IPS-11a (cell line): ENCODE measurements around the gene UVRAG.

Experiments
- H3K4me3 ChIP-seq: one replicate; pipeline ENCODE4 v1.5.1; 2013; ENCODE audit warnings: low read depth, low read length, control low read depth

The UVRAG gene

DNA sequence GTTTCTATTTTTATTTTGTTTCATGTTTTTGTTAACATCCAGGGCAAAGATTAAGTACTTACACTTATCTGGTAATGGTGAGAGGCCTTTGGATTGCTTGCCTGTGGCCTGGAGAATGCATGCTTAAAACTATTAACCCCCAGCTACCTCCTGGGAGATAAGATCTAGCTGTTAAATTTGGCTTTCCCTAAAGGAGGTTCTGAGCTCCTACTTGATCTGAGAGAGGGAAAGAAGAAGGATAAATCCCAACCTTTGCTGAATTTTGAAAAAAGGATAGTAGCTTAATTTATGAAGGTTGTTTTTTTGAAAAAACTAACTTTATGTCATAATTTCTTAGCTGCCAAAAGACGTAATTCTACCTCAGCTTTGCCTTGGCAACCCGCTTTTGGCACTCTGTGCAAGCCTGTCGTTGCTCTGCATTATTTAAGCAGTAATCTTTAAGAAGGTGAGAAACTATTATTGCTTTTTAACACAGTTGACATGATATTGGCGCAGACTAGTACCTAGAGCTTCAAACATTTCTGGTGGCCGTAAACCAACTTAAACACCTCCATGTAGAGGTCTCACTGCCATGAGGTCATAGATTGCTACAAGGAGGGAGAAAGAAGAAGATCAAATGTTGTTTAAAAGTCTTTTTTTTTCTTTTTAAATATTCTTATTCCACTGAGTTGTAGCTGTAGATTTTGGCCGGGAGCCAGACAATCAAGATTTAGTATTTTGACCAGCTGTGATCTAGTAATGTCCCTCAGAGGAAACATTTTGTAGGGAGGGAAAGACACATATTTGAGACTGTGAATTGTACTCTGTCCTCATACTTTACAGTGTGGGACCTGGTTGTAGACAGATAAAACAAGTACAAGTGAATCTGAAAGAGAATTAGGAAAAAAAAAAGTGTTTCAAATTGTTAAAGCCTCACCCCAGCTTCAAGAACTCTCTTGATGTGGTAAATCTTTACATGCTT lies 316.9 kb downstream of the UVRAG start:
- no peak overlapping the region for H3K4me3 ChIP-seq

DNA sequence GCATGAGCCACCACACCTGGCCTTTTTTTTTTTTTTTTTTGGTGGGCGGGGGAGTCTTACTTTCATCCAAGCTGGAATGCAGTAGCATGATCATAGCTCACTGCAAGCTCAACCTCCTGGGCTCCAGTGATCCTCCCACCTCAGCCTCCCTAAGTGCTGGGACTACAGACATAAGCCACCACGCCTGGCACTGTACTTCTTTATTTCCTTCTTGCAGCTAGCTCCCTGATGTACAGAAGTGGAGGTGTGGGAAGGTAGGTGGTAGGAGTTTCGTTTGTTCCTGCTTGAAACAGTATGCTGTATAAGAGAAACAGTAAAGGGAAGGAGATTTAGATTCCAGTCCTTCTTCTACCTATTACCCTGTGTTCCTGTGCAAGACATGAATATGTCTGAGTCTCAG lies 319.2 kb downstream of the UVRAG start:
- H3K4me3 ChIP-seq = no peak overlapping the region

DNA sequence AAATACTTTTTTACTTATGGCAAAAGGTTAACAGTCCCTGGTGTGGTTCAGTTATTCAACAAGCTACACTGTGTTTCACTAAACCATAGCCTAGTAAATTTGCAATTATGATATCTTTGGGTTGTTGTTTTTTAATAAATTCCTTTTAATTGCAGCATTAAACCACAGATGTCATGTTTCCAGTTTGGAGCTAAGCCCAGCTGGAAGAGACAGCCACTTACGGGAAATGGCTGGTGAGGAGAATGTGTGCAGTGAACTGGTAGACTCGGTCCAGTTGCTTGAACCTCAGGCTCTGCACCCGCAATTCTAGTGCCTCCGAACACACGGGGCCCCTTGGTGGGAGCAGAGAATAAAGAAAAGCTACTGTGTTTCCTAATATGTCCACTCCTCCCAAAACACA lies 320.5 kb downstream of the UVRAG start:
- no peak overlapping the region for H3K4me3 ChIP-seq

DNA sequence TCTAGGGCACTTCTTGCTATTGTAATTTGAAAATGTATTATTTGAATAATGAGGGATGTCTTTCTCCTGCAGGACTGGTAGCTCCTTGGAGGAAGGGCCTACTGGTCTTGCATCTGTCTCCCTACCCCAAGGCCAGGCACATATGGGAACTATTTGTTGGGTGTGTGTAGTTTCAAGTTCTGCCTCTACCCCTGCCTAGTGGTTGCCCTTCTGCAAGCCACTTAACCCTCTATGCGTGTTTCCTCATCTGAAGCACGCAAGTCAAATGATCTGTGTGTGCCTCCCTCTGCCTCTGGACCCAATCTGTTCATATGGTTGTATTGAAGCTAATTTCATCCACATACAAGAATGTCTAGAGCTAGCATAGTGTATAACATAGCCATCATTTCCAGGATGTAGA lies 324.3 kb downstream of the UVRAG start:
- no peak overlapping the region for H3K4me3 ChIP-seq

DNA sequence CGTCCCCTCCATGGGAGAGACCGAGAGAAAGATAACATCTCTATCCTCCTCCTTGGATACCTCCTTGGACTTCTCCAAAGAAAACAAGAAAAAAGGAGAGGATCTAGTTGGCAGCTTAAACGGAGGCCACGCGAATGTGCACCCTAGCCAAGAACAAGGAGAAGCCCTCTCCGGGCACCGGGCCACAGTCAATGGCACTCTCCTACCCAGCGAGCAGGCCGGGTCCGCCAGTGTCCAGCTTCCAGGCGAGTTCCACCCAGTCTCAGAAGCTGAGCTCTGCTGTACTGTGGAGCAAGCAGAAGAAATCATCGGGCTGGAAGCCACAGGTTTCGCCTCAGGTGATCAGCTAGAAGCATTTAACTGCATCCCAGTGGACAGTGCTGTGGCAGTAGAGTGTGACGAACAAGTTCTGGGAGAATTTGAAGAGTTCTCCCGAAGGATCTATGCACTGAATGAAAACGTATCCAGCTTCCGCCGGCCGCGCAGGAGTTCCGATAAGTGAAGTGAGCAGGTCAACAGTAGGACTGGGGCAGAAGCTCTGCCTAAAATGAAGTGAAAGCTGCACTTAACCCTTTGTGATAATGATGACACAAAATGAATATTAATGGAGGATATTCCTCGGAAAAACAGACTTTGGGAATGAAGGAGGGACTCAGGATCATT lies 326.0 kb downstream of the UVRAG start:
- no peak overlapping the region for H3K4me3 ChIP-seq

DNA sequence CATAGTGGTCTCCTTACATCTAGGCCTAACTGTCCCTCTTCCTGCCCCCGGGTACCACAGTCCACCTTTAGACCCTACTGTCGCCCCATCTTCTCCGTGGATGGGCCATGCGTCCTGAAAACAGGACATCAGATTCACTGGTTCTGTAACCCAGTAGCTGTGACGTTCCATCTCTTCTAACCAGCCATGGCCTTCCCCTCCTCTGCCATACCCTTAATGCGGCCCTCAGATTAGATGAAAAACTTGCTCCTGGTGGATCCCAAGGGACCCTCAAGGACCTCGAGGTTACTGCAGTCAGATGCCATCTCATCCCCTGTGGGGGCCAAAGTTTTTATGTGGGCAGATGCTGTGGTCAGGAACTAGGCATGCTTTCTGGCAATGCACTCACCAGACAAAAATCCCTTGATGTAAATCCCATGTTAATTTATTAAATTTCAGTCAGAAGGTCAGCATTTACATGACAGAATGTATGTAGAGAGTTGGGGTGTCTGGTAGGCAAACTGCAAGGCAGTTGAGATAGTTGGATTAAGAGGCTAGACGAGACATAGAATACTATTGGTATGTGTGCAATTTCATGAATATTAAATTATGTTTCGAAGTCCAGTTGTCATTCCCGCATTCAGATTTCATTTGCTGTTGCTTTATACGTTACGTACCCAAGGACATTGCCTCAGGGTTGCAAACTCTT lies 327.0 kb downstream of the UVRAG start:
- no peak overlapping the region for H3K4me3 ChIP-seq

DNA sequence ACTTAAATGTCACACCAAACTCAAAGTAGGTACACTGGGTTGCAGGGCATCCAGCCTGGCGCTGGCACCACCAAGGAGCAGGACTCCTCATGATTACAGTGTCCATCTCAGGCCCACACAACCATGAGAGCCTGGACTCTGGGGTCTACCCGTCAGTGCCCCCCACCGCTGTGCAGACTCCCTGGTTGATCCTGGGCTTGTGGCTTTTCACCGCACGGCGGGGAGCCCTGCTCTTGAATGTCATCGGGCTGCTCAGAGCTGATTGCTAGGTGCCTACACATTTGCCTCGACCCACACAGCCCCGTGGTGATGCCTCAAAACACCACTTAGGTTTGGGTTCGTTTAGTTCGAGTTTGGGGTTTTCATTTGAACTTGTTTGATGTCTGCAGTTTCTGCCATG lies 328.3 kb downstream of the UVRAG start:
- no peak overlapping the region for H3K4me3 ChIP-seq

DNA sequence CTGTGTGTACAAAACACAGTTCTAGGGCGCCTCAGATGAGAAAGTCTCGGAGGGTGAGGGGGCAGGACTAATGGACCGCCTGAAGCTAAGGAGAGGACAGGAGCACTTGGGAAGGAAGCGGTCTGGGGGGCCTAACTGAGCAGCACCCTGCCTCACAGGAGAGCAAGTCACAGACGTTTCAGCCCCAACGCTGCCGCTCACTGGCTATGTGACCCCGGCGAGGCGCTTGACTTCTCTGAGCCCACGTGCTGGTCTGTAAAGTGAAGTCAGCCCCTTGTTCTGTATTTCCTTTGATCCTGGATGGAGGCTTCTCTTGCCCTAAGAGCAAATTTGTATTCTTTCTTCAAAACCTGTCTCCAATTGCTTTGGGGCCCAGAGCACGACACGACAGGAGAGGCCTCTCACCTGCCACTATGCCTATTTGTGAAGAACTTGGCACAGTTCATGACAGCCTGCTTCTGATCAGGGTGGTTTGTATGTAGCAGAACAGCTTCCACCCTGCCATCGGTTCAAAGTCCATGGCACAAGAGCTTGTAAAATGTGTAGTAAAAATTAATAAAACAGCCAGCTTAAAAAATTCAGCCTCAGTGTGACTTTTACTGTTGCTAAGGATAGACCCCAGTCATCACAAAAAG lies 332.2 kb downstream of the UVRAG start:
- H3K4me3 ChIP-seq = no peak overlapping the region

DNA sequence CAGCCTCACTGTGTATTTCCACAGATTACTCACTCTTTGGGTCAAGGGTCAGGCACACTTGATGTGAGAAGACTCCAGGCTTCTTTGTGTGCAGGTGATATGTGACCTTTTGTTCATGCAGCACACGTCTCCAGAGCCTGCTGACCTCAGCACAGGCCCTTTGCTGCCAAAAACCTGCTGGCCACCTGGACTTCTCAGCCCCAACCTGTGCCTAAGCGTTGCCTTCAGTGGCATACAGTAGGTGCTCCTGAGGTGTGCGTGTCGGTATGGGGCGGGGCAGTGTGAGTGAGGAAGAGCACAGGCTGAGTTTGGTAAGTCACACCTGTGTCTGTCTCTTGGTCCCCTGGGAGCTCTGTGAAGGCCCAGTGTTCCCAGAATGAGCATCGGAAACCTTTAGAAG lies 333.2 kb downstream of the UVRAG start:
- H3K4me3 ChIP-seq = no peak overlapping the region

DNA sequence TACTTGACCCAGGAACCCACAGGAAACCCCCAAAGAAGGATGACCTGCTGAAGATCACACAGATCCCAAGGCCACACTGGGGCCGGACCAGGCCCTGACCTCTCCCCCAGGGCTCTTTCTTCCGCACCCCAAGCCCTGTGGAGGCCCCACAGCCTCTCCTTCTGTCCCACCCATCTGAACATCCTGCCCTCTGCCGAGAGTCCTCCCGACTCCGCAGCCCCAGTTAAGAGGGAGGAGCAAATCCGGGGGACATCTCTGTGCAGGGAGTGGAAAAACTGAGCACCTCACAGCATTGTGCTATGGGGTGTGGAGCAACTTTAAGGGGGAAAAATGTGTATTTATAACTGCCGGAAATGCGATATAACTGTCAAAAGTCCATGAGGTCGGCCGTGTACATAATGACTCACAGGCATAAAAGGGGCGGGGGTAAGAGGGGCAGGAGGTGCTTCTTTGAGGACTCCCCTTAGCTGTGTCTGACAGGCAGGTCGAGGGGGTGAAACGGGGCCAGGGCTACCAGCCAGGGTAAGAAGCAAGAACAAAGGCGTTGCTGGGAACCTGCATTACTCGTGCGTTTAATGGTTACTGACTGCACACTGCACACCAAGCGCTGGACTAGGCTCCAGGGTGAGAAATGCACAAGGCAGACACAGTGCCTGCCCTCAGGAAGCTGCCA lies 334.1 kb downstream of the UVRAG start:
- no peak overlapping the region for H3K4me3 ChIP-seq

DNA sequence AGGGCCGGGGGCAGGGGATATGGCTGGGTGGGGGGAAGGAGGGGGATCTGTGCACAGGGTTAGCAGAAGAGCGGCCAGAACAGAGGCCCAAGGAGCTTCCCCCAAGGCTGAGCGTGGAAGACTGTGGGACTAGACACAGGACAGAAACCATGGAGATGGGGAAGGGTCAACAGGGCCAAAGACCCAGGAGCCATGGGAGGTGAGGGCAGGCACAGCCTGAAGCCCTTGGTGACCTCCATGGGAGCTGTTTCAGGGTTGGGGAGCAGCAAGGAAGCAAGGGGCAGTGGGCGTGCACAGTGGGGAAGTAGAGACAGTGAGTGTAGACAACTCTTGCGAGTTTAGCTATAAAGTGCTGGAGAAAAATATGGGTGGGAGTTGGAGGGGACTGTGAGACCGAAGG lies 334.7 kb downstream of the UVRAG start:
- H3K4me3 ChIP-seq = no peak overlapping the region

DNA sequence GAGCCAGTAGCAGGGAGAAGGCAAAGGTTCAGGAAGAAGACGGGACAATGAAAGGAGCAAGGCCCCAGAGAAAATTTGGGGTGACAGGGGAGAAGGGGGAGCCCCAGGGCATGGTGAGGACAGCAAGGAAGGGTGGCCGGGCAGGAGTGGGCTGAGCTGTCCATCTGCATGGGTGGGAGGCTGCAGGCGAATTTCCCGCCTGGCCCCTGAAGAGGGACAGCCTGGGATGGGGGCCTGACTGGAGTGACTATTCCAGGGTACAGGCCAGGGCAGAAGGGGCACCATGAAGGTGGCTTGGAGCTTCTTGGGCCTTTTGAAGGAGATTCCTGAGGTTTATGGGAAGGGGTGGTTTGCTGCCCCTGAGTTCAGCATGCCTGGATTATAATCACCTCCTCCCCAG lies 335.1 kb downstream of the UVRAG start:
- H3K4me3 ChIP-seq = no peak overlapping the region

DNA sequence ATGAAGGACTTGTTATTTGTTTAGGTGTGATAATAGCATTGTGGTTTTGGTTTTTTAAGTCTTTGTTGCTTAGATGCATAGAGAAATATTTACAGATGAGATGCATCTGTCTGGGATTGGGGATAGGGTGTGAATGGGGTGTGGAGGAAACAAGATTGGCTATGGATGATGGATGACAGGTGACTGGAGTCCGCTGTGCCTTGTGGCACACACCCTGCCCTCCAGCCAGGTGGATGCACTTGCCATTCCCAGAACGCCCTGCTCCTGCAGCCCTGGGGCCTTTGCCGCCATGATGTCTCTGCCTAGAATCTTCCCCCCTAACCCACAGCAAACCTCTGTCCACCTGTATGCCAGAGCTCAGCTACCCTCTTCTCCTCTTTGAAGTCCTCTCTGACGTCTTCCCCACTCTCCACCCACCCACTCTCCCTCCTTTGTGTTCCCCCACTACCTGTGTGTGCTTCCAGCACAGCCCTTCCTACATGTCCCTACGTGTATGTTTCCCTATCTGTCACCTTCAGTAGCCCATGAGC lies 336.6 kb downstream of the UVRAG start:
- H3K4me3 ChIP-seq = no peak overlapping the region

DNA sequence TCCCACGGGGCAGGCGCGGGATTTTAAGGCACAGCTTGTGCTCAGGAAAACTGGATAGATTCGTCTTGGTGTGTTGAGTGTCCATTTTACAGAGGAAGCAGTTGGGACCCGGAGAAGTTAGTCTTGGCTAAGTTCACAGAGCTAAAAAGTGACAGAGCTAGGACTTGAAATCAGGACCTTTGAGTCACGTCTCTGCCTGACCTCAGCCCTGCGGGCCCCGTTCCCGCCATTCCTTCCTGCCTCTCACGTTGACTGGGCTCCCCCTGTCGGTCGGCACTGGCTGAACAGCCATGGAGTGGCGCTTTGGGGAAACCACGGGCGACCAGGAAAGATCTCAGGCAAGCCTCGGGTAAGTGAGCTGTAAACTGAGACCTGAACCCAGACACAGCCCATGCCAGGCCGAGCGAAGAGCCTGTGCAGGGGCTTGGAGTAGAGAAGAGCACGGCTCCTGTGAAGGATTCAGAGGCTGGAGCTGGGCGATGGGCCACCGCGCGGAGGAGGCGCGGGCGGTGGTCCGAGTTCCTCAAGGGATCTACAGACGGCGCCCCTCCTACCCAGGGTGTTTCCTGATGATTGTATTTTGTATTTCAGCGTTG lies 337.2 kb downstream of the UVRAG start:
- H3K4me3 ChIP-seq = peak overlapping the region; percentile 33

DNA sequence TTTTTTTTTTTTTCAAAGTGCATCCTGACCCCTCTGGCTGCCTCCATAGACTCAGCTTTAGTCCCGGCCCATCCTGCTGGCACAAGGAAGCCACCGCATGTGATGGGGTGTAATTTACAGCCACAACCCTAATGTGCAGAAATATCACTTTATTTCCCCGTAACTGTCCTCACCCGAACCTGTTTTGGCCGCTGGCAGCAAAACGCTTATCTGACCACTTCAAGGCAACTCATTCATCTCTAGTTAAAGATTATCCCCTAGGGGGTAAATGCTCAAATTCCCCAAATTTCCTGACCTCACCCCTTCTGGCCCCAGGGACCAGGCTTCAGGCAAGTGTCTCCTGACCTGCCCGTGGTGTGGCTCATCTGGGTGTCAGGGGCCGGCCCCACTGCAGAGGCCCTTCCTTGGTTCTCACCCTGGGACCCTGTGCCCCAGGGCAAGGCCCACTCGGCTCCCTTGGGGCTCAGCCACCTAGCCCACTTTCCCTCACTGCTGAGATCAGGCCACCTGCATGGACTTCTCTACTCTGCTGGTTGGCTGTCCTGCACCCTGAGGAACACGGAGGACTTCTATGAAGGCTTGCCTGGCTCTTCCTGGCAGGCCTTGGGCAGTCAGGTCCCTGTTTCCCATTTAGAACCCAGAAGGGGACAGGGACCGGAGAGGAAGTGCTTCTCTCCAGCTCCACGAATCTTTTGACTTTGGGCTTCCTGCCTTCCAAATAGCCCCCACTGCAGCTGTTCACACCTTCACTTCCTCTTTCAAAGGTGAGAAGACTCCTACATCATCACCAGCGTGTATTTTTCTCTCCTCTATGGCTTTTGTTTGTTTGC lies 337.9 kb downstream of the UVRAG start:
- no peak overlapping the region for H3K4me3 ChIP-seq

DNA sequence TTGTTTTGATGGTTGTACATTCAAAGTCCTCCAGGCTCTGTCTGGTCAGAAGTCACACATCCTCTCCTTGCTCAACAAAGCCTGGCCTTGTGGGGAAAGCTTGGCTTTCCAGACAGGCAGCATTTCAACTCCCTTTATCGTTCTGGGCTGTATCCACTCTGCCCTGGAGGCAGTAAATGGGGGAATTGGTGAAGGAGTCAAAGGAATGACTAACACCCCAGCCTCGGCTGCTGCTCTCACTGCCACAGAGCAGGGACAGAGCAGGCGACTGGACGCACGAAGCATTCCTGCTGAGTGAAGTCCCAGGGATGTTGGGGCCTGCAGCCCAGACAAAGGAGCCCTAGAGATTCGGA lies 338.5 kb downstream of the UVRAG start:
- H3K4me3 ChIP-seq = no peak overlapping the region

DNA sequence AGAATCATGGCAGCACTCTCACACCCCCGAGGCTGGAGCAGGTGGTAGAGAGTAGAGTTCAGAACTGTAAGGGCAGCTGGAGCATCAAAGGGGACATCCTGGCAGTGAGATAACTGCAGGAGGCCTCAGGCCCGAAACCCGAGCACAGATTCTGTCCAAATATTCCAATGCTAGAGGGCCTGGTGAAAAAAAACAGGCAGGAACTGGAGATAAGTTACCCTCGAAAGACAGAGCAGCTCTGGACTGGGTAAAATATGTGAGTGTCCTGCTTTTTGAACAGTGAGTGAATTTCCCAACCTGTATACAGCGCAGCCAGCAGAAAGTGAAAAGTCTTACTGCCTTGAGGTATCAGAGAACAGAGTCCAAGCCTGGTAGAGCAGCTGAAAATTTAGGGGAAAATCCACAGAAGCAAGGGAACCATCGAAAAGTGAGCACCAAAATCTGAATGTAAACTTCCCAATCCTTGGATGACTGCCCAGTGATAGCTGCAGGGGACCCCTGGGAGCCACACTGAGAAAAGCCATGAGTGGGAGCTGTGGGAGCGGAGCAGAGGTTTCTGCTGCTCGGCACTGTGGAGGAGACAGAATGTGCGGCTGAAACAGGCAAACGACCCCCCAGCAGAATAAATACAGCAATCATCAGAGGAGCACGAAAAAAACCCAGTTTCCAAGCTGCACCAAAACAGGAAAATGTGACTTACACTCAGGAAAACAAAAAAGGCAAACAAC lies 340.7 kb downstream of the UVRAG start:
- no peak overlapping the region for H3K4me3 ChIP-seq

DNA sequence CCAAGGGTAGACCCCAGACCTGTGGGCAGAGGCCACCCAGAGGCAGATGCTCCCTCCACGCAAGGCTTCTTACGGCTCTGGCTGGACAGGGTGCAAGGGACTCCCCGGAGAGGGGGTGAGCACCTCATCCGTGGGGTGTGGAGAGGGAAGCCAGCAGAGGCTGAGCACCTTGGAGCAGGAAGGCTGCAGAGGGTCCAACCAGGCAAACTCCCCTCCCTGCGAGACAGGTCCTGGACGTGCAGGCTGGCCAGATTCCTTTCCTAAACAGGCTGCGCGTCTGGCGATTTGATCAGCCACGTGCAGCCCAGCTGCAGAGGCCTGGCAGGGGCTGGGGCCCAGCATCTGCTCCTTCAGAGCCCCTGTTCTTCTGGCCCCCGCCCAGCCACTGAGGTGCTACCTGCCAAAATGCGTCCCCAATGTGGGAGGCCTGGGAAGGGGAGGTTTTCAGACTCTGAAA lies 342.0 kb downstream of the UVRAG start:
- H3K4me3 ChIP-seq = no peak overlapping the region

DNA sequence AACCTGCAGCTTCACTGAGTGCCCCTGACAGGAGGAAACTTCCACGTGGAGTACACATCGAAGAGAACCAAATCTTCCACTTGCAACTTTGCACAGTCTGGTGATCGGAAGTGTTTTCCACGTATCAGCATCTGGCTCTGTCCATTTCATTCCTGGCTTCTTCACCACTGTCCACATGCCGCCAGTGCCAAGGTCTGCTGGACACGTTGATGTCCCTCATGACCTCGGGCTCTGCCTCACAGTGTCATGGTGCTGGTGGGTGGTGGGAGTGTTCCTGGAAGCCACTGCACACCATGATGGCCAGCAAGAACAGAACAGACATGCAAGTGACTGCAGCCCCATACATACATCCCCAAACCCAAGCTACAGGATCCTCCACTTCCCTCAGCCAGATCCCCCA lies 342.9 kb downstream of the UVRAG start:
- H3K4me3 ChIP-seq = no peak overlapping the region
